GM21825 (cell line): ENCODE results near the gene ENDOD1.
A peak's percentile ranks its signal among the peaks of the same experiment; 100 is the strongest.
"Not testable (repeated sequence)": the region's sequence is repeated elsewhere in the genome, so short reads cannot be mapped to it uniquely, and the experiment has no call there.

Experiments
- ATAC-seq: cut with Tn5 transposase; IDR thresholded peaks from one replicate; pipeline ENCODE4 v1.9.1; 2021; ENCODE audit warnings: mild to moderate bottlenecking, moderate library complexity; ENCODE audit not compliant: unreplicated experiment

The ENDOD1 gene

GRCh38 chr11:95089620-95090542 lies at the start of gene ENDOD1:
Gene ENDOD1, plus strand, starts transcription at chr11:95089846. Its CDS starts 82 bp downstream, at chr11:95089928.
- ATAC-seq, result peak; percentile 84

GRCh38 chr11:95042239-95042638 lies 47.4 kb upstream of the ENDOD1 start:
- ATAC-seq, result no peak

- ATAC-seq, result no peak
These were observed 46.7 kb upstream of the ENDOD1 start for GRCh38 chr11:95042906-95043305.

- no peak for ATAC-seq
These were observed 45.6 kb upstream of the ENDOD1 start for GRCh38 chr11:95044010-95044409.

GRCh38 chr11:95045812-95046211 lies 43.8 kb upstream of the ENDOD1 start:
- ATAC-seq, result no peak

GRCh38 chr11:95049122-95049521 lies 40.5 kb upstream of the ENDOD1 start, which contains the start of gene KDM4F:
Gene KDM4F, plus strand, starts transcription at chr11:95049422.
- not testable (repeated sequence) for ATAC-seq

- no peak for ATAC-seq
These were observed 38.9 kb upstream of the ENDOD1 start for GRCh38 chr11:95050595-95051202.

GRCh38 chr11:95054356-95054755 lies 35.3 kb upstream of the ENDOD1 start:
- no peak for ATAC-seq

- ATAC-seq, result peak; percentile 95
These were observed 34.3 kb upstream of the ENDOD1 start for GRCh38 chr11:95055283-95055897.

GRCh38 chr11:95057959-95058358 lies 31.7 kb upstream of the ENDOD1 start:
- ATAC-seq, result no peak

GRCh38 chr11:95058621-95059020 lies 31.0 kb upstream of the ENDOD1 start:
- ATAC-seq, result no peak

GRCh38 chr11:95059046-95059445 lies 30.6 kb upstream of the ENDOD1 start:
- ATAC-seq, result no peak

- no peak for ATAC-seq
These were observed 24.3 kb upstream of the ENDOD1 start for GRCh38 chr11:95065336-95065735.

GRCh38 chr11:95066716-95067038 lies 23.0 kb upstream of the ENDOD1 start, which contains the start of gene SRSF8:
Gene SRSF8, plus strand, starts transcription at chr11:95066919. Its CDS starts 308 bp downstream, at chr11:95067227.
- peak; percentile 34 for ATAC-seq

GRCh38 chr11:95067039-95067840 lies 22.4 kb upstream of the ENDOD1 start:
- ATAC-seq, result peak; percentile 62

- ATAC-seq, result no peak
These were observed 21.8 kb upstream of the ENDOD1 start for GRCh38 chr11:95067841-95068219.

- ATAC-seq, result peak; percentile 77
These were observed 21.1 kb upstream of the ENDOD1 start for GRCh38 chr11:95068549-95068948.

GRCh38 chr11:95070471-95070870 lies 19.2 kb upstream of the ENDOD1 start:
- ATAC-seq, result no peak

- no peak for ATAC-seq
These were observed 16.7 kb upstream of the ENDOD1 start for GRCh38 chr11:95072948-95073347.

GRCh38 chr11:95074792-95075563 lies 14.7 kb upstream of the ENDOD1 start:
- ATAC-seq, result no peak
